ENCODE results near the gene IGFBP1.

IGFBP1 gene

DNA sequence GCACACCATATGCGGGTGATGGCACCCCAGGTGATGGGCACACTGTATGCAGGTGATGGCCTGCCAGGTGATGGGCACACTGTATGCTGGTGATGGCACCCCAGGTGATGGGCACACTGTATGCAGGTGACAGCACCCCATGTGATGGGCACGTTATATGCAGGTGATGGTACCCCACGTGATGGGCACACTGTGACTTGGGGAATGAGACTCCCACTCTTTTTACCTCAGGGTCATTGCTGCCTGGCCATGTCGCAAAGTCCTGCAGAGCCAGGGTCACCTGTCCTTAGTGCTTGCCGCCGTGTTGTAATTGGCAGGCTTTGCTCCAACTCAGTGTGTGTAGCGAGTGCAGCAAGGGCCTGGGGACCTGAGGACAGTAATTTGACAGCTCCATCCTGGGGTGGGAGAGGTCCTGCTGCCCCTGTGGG lies 7.8 kb upstream of the IGFBP1 start:
- no peak for DNase-seq (ENCODE audit: low read depth in 1 of 2, low spot score in 1 of 2)

DNA sequence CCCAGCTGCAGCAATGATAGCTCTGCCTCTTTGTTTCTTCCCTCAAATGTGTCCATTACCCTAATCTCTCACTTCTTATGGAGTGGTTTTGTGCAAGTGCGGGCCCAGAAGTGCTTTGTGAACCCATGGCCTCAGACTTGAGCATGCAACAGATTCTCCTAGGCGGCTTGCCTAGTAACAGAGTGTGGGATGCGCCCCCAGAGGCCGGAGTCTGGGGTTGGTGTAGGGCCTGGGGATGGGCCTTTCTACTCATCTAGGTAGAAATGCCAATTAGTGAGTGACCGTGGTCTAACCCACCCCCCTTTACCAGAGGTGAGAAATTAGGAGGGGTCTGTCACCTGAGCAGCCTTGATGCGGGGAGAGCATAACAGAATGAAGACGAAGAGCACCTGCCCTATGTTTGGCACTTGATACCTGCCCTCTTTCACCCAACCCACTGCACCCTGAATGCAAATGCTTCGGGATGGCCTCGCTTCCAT lies 7.0 kb upstream of the IGFBP1 start:
- no peak for DNase-seq (ENCODE audit: low read depth in 1 of 2, low spot score in 1 of 2)

DNA sequence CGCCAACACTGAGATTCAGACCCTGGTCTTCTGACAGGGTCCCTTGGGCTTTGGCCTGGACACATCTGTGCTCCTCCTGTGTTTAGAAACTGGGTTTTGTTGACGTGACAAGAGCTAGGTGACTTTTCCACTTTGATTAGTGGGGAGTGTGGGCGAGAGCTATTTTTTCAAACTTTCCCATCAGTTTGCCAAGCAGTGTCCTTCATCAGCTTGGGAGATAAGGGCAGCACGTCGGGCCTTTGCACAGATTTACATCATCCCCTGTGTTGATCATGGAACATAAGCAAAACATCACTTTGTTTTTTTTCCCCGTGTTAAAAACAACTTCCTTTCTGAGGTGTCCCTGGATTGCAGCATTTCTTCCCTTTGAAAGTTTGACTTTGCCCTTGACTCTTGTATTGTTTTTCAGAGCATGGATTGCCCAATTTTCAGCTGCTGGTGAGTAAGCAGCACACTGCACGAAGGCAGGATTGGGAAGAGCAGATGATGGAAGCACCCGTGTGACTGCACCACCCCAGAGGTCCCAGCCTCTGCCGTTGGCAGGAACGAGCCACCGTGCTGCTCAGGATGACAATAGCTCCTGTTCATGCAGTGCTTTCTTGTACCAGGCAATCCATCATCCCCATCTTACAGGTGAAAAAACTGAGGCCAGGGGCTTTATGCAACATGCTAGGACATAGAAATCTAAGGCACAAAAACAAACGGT lies 6.4 kb upstream of the IGFBP1 start:
- DNase-seq (ENCODE audit: low read depth in 1 of 2, low spot score in 1 of 2): no peak

DNA sequence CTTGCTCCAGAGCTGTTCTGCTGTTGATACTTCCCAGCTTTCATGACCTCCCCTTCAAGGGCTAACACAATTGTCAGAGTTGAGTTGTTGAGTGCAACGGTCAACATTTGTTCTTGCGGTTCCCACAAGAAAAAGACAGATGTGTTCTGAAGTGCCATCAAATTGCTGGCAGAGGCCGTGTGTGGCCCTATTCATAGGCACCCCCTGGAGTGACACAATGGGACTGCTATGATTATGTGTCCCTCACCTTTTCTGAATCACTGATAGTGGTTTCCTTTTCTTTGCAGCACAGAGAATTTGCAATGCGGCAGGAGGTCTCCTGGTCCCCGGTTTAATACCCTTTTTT lies 5.8 kb upstream of the IGFBP1 start:
- no peak for DNase-seq (ENCODE audit: low read depth in 1 of 2, low spot score in 1 of 2)

DNA sequence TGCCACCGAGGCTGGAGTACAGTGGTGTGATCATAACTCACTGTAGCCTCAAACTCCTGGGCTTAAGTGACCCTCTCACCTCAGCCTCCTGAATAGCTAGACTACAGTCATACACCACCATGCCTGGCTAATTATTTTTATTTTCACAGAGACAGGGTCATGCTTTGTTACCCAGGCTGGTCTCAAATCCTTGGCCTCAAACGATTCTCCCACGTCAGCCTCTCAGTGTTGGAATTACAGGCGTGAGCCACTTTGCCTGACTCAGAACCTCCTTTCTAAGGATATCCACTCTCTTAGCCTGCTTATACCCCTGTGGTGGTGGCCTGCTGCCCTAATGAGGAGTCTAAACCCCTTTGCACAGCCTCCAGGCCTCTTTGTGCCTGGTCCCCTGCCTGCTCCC lies 4.2 kb upstream of the IGFBP1 start:
- no peak for DNase-seq (ENCODE audit: low read depth in 1 of 2, low spot score in 1 of 2)

DNA sequence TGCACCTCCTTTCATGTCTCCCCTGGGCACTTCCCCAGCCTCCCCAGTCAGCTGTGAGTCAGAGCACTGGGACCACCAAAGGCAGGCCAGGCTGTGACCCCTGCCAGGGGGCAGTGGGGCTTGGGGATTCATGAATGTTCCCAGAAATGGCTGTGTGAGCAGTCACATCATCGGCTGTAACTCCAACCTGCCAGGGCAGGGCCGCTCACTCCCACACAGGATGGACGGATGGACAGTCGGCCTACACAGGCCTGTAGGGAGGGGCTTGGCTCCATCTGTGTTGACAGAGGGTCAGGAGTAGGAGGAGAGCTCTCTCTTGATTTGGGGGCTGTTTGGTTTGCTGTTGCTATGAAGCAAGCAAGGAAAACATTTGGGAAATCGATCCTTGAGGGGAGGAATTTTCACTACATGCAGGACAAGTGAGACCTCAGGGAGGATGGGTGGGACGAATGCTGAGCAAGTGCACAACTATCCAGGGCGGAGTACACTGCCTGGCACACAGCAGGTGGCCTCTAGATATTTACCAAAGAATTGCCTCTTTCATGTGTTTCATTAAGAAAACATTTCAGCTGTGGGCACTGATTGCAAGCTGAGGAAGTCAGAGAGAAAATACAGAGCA lies 2.9 kb upstream of the IGFBP1 start:
- no peak for DNase-seq (ENCODE audit: low read depth in 1 of 2, low spot score in 1 of 2)

DNA sequence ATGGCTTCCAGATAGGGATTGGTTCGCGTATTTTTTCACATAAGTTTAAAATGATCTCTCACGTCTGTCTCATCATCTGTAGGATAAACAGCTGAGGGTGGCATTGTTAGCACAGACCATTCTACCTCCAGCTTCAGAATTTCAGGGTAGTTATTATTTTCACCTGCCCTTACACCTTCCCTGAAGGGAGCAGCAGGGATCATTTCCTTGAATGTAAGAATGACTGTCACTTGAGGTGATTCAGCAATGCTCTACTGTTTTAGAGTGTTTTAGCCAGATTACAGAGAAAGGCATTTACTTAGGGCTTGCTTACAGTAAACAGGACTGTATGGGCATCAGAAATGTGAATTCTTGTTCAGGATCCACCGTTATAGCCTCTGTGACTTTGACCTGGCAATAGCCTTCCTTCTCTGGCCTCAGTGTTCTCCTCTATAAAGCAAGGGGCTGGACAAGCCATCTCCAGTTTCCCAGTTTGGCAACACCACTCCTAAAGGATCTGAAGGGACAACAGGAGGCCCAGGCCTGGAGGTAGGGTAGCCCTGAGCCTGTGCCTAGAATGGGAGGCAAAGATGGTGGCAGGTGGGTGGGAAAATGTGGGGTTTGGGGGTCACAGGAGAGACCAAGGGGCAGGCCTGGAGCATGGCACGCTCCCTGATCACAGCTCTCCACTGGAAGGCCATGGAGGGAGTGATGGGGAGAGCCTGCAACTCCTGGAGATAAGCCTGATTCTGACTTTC lies 1.2 kb upstream of the IGFBP1 start:
- no peak for DNase-seq (ENCODE audit: low read depth in 1 of 2, low spot score in 1 of 2)

DNA sequence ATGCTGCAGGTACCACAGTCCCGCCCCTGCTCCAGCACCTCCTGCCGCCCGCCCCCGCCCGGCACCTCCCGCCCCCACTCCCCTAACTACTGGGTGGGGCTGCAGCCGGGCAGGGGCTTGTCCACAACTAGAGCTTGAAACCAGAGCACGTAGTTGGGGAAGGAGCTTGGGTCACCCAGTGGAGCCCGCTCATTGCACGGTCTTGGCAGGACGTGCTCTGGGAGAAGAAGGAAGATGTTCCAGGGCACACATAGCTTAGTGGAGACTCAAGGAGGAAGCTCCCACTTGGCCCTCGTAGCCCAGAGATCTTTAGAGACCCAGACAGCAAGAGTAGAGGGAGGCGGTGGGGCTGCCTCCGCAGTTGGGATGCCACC lies 692 bp downstream of the IGFBP1 start:
- no peak for DNase-seq (ENCODE audit: low read depth in 1 of 2, low spot score in 1 of 2)

DNA sequence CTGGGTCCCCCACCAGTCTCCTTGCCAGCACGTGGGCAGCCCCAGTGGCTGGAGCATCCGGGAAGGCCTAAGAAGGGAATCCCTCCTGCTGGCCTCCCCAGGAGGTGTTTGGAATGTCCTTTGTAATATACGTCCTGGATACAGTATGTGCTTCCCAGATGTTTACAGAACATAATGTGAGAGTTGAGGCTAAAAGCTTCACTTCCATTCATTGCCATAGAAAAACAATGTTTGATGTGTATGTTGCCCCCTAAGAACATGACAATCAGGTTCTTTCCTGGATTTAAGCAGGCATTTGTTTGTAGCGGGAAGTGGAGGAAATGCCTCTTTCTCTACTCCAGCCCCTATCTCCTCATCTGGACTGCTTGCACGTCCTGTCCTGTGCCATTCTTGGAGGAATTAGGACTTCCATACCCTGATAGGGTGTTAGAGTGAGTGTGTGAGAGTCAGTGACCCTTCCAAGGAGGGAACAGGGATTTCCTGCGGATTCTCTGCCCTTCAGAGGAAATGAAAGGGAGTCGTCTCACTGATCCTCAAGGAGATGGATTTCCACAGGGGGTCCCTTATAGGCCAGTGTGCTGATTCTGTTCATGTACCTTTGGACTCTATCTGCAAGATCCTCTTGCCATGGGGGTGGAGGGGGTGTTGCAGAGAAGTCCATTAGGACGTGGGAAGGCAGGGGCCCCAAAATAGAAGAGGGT lies 1.2 kb downstream of the IGFBP1 start:
- DNase-seq (ENCODE audit: low read depth in 1 of 2, low spot score in 1 of 2): no peak

DNA sequence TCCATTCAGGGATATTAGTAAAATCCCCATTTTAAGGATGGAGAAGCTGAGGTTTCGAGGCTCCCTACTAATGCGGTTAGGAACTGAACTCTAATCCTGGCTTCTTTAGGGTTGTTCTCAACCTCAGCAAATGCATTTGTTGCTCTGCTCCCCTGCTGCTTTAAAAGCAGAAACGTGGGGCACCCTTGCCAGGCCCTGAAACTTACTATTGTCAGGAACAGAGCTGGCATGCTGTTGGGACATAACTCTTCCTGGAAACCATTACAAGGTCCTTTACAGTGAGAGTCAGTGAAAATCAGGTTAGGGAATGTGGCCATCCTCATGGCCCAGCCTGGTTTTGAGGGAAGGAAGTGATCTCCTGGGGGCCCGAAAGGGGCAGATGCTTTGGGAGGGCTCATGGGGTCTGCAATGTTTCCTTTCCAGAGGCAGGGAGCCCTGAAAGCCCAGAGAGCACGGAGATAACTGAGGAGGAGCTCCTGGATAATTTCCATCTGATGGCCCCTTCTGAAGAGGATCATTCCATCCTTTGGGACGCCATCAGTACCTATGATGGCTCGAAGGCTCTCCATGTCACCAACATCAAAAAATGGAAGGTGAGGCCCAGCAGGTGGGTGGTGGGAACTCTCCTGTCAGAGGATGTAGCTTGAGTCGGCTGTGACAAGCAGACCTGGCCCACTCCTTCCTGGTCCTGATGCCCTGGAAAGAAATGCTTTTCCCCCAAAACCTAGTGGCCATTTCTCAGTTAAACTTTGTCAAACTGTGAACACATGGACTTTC lies 2.0 kb downstream of the IGFBP1 start:
- DNase-seq (ENCODE audit: low read depth in 1 of 2, low spot score in 1 of 2): no peak

DNA sequence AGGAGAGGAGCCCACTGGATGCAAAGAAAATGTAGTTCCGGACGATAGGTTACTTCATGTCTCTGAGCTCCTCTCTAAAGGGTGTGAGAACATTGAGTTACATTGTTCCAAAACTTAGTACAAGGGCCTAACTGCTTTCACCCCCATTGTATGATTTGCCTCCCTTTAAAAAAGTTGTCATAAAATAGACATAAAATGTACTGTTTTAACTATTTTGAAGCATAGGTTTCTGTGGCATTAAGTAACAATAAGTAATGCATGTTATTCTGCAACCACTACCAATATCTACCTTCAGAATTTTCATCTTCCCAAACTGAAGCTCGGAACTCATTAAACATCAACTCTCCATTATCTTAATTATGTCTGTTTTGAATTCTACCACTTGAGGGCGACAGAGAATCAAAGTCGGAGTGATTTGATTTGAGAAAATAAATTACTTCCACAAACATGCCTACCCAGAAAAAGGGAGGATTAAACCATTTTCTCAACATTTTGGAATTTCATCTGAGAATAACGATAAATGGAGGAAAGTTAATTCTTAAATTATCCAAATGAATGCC lies 2.7 kb downstream of the IGFBP1 start:
- no peak for DNase-seq (ENCODE audit: low read depth in 1 of 2, low spot score in 1 of 2)

DNA sequence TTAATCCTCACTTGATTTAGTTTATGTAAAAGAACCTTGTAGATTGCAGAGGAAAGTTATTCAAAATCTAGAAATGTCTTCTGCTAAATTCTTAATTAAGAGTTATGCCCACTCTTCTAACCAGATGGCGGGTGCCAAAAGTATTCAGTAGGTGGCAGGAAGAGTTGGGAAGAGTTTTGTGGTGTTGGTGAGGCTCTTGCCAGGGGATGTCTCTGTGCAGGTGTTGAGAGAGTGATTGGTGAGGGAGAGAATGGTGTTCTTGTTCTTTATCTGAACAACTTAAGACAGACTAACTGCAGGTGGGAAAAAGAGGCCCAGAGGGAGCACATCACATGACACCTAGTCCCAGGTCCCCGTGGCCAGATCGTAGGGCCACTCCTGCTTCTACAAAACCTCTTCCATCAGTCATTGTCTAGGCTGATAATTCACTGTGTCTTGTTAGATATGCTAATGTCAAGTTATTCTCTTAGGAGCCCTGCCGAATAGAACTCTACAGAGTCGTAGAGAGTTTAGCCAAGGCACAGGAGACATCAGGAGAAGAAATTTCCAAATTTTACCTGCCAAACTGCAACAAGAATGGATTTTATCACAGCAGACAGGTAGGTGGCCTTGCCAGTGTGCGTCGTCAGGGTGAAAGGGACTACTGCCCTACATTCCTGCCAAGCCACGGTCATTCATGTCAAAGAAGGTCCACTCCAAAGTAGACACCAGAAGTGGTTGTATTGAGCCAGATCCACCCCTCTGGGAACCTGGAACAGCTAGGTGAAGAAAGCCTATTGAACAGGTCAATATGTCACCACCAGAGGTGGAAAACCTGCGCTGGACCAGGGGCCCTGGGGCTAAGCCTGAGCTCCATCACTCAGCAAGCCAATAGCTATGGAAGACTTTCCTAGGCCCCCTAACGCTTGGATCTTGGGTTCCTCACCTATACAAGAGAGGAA lies 3.4 kb downstream of the IGFBP1 start:
- no peak for DNase-seq (ENCODE audit: low read depth in 1 of 2, low spot score in 1 of 2)

DNA sequence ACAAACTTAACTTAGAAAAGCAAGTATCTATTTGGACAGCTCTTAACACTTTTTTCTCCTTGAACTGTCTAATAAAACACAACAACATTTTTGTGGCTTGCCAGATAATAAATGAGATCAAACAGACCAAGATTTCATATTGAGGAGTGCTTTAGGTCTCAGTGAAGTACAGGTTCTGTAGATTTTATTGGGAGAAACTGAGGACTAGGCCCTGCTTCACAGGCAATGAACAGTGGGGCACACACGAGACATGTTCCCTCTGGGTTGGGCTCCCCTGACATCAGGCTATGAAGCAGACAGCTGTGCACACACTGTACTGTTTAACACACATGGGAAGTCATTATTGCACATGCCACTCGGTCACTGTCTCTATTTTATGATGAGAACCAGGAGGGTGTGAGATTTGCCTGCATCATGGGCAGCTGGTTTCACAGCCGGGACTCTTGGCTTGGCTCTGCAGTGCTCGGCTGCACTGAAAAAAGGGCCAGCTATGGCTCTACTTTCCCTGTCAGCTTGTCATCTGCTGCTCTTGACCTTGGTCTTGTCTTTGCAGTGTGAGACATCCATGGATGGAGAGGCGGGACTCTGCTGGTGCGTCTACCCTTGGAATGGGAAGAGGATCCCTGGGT lies 4.2 kb downstream of the IGFBP1 start:
- no peak for DNase-seq (ENCODE audit: low read depth in 1 of 2, low spot score in 1 of 2)

DNA sequence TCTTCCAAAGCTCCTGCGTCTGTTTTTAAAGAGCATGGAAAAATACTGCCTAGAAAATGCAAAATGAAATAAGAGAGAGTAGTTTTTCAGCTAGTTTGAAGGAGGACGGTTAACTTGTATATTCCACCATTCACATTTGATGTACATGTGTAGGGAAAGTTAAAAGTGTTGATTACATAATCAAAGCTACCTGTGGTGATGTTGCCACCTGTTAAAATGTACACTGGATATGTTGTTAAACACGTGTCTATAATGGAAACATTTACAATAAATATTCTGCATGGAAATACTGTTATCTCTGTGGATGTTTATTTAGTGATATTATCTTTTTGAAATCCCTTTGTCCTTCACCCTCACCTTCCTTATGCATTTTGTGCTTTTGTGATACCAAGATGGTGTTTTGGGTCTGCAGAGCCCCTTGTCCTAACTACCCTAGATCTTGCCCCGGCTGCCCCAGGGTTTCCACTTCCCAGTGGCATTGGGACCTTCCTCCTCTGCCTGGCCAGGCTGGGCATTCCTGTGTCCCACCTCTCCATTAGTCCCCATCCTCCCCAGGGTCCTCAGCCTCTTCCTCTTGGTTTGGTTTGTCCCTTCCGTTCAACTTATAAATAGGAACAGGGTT lies 5.2 kb downstream of the IGFBP1 start:
- no peak for DNase-seq (ENCODE audit: low read depth in 1 of 2, low spot score in 1 of 2)

DNA sequence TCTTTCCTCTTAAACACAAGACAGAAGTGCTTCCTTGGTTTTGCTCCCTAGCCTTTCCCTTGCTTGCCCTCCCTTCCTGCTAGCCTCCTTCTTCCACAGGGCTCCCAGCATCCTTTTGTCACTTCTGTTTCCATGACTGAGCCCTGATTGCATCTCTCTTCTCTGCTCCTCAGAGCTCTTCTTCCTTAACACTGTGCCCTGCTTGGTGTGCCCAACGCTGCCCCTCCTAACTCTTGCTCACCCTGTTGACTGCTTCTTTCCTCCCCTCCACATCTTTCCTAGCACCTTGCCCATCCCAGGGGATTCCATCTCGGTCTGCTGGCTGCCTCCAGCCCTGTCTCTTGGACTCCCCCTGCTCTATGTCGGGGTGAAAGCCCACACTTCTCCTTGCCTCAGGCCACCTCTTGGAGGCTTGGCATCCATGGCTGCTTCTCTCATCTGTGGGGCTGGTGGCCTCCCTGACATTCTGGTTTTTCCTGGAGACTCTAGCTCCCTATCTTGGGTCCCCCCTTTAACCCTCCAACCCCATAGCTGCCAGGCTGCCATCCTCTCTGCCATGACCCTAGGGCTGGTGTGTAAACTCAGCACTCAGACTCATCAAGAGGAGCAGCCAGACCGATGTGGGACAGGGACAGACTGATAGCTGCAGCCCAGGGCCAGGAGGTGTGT lies 5.8 kb downstream of the IGFBP1 start:
- no peak for DNase-seq (ENCODE audit: low read depth in 1 of 2, low spot score in 1 of 2)

DNA sequence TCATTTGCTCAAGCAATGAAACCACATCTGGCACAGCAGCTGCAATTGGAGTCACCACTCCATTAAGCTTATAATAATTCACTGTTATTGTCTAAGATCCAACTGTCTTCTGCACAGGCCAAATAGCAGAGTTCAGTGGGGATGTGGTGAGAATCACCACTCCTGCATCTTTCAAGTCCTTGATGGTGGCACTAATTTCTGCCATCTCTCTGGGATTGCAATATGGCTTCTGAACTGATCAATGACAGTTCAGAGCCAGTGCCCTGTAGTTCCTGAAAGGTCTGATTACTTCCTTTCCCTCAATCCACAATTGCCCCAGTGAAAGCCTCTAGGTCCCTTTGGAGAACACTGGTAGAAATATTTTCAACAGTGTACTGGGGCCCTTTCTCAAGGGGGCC lies 6.4 kb downstream of the IGFBP1 start:
- DNase-seq (ENCODE audit: low read depth in 1 of 2, low spot score in 1 of 2): no peak

DNA sequence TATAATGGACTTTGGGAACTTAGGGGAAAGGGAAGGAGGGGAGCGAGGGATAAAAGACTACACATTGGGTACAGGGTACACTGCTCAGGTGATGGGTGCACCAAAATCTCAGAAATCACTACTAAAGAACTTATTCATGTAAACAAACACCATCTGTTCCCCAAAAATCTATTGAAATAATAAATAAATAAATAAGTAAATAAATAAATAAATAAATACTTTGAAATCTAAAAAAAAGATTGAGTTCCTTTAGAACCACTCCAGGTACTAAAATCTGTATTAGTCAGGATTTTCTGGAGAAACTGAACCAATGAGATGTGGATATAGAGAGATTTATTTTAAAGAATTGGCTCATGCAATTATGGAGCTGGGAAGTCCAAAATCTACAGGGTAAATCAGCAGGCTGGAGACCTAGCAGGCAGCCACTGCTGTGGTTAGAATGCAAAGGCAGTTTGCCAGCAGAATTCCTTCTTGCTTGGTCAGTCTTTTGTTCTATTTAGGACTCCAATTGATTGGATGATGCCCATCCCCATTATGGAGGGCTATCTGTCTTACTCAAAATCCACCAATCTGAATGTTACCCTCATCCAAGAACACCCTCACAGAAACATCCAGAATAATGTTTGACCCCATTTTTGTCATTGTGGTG lies 8.9 kb downstream of the IGFBP1 start:
- no peak for DNase-seq (ENCODE audit: low read depth in 1 of 2, low spot score in 1 of 2)

DNA sequence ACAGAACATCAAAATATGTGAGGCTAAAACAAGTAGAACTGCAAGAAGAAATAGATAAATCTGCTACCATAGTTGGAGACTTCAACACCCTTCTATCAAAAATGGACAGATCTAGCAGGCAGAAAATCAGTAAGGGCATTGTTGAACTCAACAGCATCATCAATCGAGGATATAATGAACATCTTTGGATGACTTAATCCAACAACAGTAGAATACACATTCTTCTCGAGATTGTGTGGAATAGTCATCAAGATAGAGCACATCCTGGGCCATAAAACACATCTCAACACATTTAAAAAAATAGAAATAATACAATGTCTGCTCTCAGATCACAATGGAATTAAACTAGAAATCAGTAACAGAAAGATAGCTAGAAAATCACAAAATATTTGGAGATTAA lies 9.9 kb downstream of the IGFBP1 start:
- no peak for DNase-seq (ENCODE audit: low read depth in 1 of 2, low spot score in 1 of 2)

Data from activated T-helper 1 cell treated with anti-CD3 and anti-CD28 coated beads, Interleukin-2, amount 50 U/mL, for 16 hours (primary cell).